K562 (cell line): ENCODE measurements around the gene CATSPER1. TPM values are rescaled to one million over a fixed set of nuclear protein-coding genes. Genes with fewer than 3 reads are reported as not detected.

ENCODE experiments used
- ATAC-seq: fragments of 200-7000 bp; cut with Tn5 transposase; 3 replicates; pipeline ENCODE4 v1.9.1; 2020; ENCODE audit warnings: moderate library complexity
- BruUV-seq: library from RNA; stranded (reverse); fragments of 400-500 nt; replicated peaks from 2 replicates; lab custom pipeline; 2021; lab: Mats Ljungman, UMichigan
- CTCF ChIA-PET: fragments of 300-600 bp; formaldehyde crosslinking; extraction: SDS; loops from one replicate; lab custom pipeline; 2021; ENCODE audit warnings: low intra/inter-chr PET ratio; lab: Yijun Ruan, JAX
- POLR2A ChIA-PET: fragments of 300-600, 350-650 bp; sonication (Branson Sonifier 250); formaldehyde crosslinking; extraction: SDS; loops from one replicate; lab custom pipeline; 2021; ENCODE audit warnings: antibody characterized with exemption, inconsistent platforms; lab: Yijun Ruan, JAX
- DNase-seq, 4 experiments: peaks; one replicate each; pipeline versions ENCODE4 v3.0.0 to v3.0.0-alpha.2; 2011 to 2018; ENCODE audit warnings: low spot score in 3 of 4, mixed read lengths in 3 of 4; ENCODE audit errors: extremely low read depth in 1 of 4
- FAIRE-seq: peaks from 2 replicates; lab custom pipeline; 2011; peaks lifted over from hg19 to GRCh38; lab: Jason Lieb, UNC
- H2AFZ ChIP-seq: 2 replicates; pipeline ENCODE4 v1.6.0; 2011; ENCODE audit warnings: low read depth, low read length, control low read depth, inconsistent platforms
- H3K27ac ChIP-seq: fragments of 200-600 bp; 3 replicates; pipeline ENCODE4 v1.8.0; 2011; ENCODE audit warnings: low read depth, mild to moderate bottlenecking, control low read depth, inconsistent platforms, low read length, moderate library complexity, mixed read lengths; ENCODE audit errors: extremely low read depth
- H3K27me3 ChIP-seq, 2 experiments: fragments of 300-600 bp in 1 of 2; 2 replicates in 1 of 2; 3 replicates in 1 of 2; pipeline versions ENCODE4 v1.6.0 to v1.8.0; 2011; ENCODE audit warnings: inconsistent platforms in 2 of 2, low read length in 2 of 2, mild to moderate bottlenecking in 1 of 2, mixed read lengths in 1 of 2, moderate library complexity in 1 of 2; ENCODE audit not compliant: control insufficient read depth in 2 of 2, insufficient read depth in 2 of 2
- H3K36me3 ChIP-seq: fragments of 300-600 bp; 3 replicates; pipeline ENCODE4 v1.8.0; 2011; ENCODE audit warnings: mild to moderate bottlenecking, low read length, inconsistent platforms; ENCODE audit not compliant: control insufficient read depth, insufficient read depth
- H3K4me1 ChIP-seq, 2 experiments: fragments of 200-600 bp in 1 of 2; replicated peaks in 1 of 2; 2 replicates in 1 of 2; 3 replicates in 1 of 2; pipeline versions ENCODE4 v1.5.1 to v1.8.0; 2011; ENCODE audit warnings: inconsistent platforms in 2 of 2, low read length in 2 of 2, mild to moderate bottlenecking in 1 of 2, mixed read lengths in 1 of 2, moderate library complexity in 1 of 2; ENCODE audit not compliant: control insufficient read depth in 2 of 2, insufficient read depth in 2 of 2
- H3K4me2 ChIP-seq: 2 replicates; pipeline ENCODE4 v1.6.1; 2011; ENCODE audit warnings: low read length, control low read depth, inconsistent platforms, mixed read lengths; ENCODE audit not compliant: insufficient read depth
- H3K4me3 ChIP-seq: fragments of 200-600 bp; sonication (generic), shearing (Covaris generic); 2 replicates; pipeline ENCODE4 v1.5.1; 2016; ENCODE audit warnings: control low read depth, inconsistent platforms
- H3K79me2 ChIP-seq: fragments of 200-600 bp; 3 replicates; pipeline ENCODE4 v1.8.0; 2011; ENCODE audit warnings: low read length, inconsistent platforms; ENCODE audit not compliant: control insufficient read depth, insufficient read depth
- H3K9ac ChIP-seq, 2 experiments: 2 replicates each; pipeline versions ENCODE4 v1.6.0 to v1.6.1; 2011; ENCODE audit warnings: low read depth in 2 of 2, low read length in 2 of 2, control low read depth in 1 of 2, inconsistent platforms in 1 of 2, mild to moderate bottlenecking in 1 of 2, mixed read lengths in 1 of 2; ENCODE audit not compliant: insufficient read depth in 1 of 2
- H3K9me1 ChIP-seq: one replicate; pipeline ENCODE4 v1.6.0; 2011; ENCODE audit warnings: inconsistent platforms, mild to moderate bottlenecking, low read length, moderate library complexity; ENCODE audit not compliant: control insufficient read depth, insufficient read depth
- H3K9me3 ChIP-seq: replicated peaks from 2 replicates; pipeline ENCODE4 v1.5.1; 2011; ENCODE audit warnings: low read depth, low read length, inconsistent platforms; ENCODE audit not compliant: control insufficient read depth, insufficient read depth
- H4K20me1 ChIP-seq: replicated peaks from 2 replicates; pipeline ENCODE4 v1.6.1; 2011; ENCODE audit warnings: low read length, inconsistent platforms, mixed read lengths; ENCODE audit not compliant: control insufficient read depth, insufficient read depth
- CLOCK ChIP-seq: fragments of 250-450 bp; sonication (Bioruptor Pico); IDR thresholded peaks from 2 replicates; pipeline ENCODE4 v1.4.0; 2020; ENCODE audit warnings: mild to moderate bottlenecking, moderate library complexity, borderline replicate concordance
- DDX20 ChIP-seq: fragments of 450-650 bp; IDR thresholded peaks from 2 replicates; pipeline ENCODE4 v1.6.1; 2016; ENCODE audit warnings: missing genetic modification characterization, low read depth, mild to moderate bottlenecking, missing compliant biosample characterization, moderate library complexity
- ESRRA ChIP-seq: fragments of 450-650 bp; IDR thresholded peaks from 2 replicates; pipeline ENCODE4 v1.6.1; 2014; ENCODE audit warnings: low read depth, mild to moderate bottlenecking, moderate library complexity, borderline replicate concordance
- GTF2F1 ChIP-seq: IDR thresholded peaks from 2 replicates; pipeline ENCODE4 v1.6.1; 2011; ENCODE audit warnings: low read depth, low read length, improper control_type of control experiment
- HBP1 ChIP-seq: fragments of 450-650 bp; formaldehyde crosslinking; IDR thresholded peaks from 2 replicates; pipeline ENCODE4 v1.4.0; 2022; ENCODE audit warnings: missing genetic modification characterization
- HNRNPH1 ChIP-seq: fragments of 200-400 bp; formaldehyde crosslinking; optimal IDR thresholded peaks from 2 replicates; pipeline ENCODE3; 2017; ENCODE audit warnings: low read depth, mild to moderate bottlenecking, low read length, moderate library complexity
- NR1H2 ChIP-seq: sonication (generic); formaldehyde crosslinking; IDR thresholded peaks from 2 replicates; pipeline ENCODE4 v1.4.0; 2020; ENCODE audit warnings: mild to moderate bottlenecking, missing genetic modification reagents
- PML ChIP-seq: IDR thresholded peaks from 2 replicates; pipeline ENCODE4 v1.6.1; 2012; ENCODE audit warnings: low read length, inconsistent platforms
- RBM34 ChIP-seq: fragments of 200-400 bp; formaldehyde crosslinking; IDR thresholded peaks from 2 replicates; pipeline ENCODE4 v1.6.1; 2018; ENCODE audit warnings: low read length, borderline replicate concordance; ENCODE audit not compliant: insufficient read depth
- SUPT5H ChIP-seq: fragments of 450-650 bp; IDR thresholded peaks from 2 replicates; pipeline ENCODE4 v1.6.1; 2016
- ZNF174 ChIP-seq: fragments of 250-450 bp; sonication (Bioruptor Pico); IDR thresholded peaks from 2 replicates; pipeline ENCODE4 v1.4.0; 2020; ENCODE audit warnings: mild to moderate bottlenecking
- ZNF586 ChIP-seq: fragments of 450-650 bp; formaldehyde crosslinking; conservative IDR thresholded peaks from 2 replicates; pipeline ENCODE4 v1.4.0; 2020; ENCODE audit warnings: mild to moderate bottlenecking, moderate library complexity
- ZNF655 ChIP-seq: fragments of 250-450 bp; sonication (Bioruptor Pico); IDR thresholded peaks from 2 replicates; pipeline ENCODE4 v1.5.0; 2021
- WGBS: fragments of 100-300 bp; shearing (Covaris generic); methylation state at CpG from one replicate; pipeline ENCODE4 v1.1.6; 2016; ENCODE audit warnings: low coverage, mixed read lengths; ENCODE audit not compliant: insufficient coverage; ENCODE audit errors: missing lambda C conversion rate; 5-methylcytosine and 5-hydroxymethylcytosine counted together
- in situ Hi-C: fragments of 300-500 bp; cut with MboI; formaldehyde crosslinking; loops from 4 replicates; pipeline ENCODE4 v1.15.0; 2018; ENCODE audit warnings: inconsistent platforms, mixed read lengths
- intact Hi-C: fragments of 100-400 bp; cut with micrococcal nuclease; formaldehyde crosslinking; loops from 2 replicates; pipeline ENCODE4 v1.14.2; 2022
- polyA plus RNA-seq, 8 experiments: library from polyadenylated mRNA; depleted of rRNA in 4 of 8; stranded (reverse) in 5 of 8; unstranded in 3 of 8; fragments of >200 nt; fragmentation: Nextera tagmentation in 2 of 8; fragmentation: Illumina TruSeq in 1 of 8; extraction: Ambion mirVana in 2 of 8; extraction: Trizol in 1 of 8; gene quantifications; 2 replicates each; pipeline versions ENCODE4 v1.2.1 to v1.2.3, GENCODE V29; 2011 to 2014; ENCODE audit warnings: inconsistent platforms in 1 of 8, missing spikeins in 1 of 8
- total RNA-seq, 7 experiments: library from RNA; depleted of rRNA in 6 of 7; stranded (reverse); fragments of >200 nt in 6 of 7; fragmentation: Illumina TruSeq in 2 of 7; extraction: Trizol in 2 of 7; gene quantifications; 2 replicates each; pipeline versions ENCODE4 v1.2.1 to v1.2.3, GENCODE V29; 2011 to 2021; ENCODE audit warnings: low replicate concordance in 1 of 7

Gene CATSPER1
- total and polyA plus RNA-seq, 9 of the 15 experiments (the other 6 are each of a cell fraction or from before 2014, with no cell fraction given) = 0.21 to 3.3 (median 0.76) TPM

DNA sequence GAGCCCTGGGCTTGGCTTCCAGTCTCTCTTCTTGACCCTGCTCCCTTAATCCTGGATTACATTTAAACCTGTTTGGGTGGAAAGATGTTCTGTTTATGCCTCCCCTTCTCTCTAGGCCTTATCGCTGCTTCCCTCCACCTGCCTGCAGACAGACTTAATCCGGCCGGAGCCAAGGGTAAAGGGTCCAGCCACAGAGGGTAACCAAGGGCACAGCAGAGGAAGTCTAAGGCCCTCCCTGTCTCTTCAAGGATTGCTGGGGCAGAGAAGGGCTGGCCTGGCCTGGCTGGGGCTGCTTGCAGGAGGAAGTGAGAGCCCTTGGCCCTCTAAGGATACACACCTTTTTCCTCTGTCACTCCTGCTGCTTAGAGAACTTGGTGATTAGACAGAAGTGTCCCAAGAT, 20.6 kb upstream of the CATSPER1 start:
- POLR2A ChIA-PET = no interaction called here
- H3K9ac ChIP-seq = no peak overlapping the region

More for the DNA sequence above, 20.6 kb upstream of the CATSPER1 start:
- Histone ChIP-seq H3K9me3 (no peaks in the 10 kb centered on the region), H3K4me1 (peaks cover 11 to 23% of the 10 kb centered on the region in 2 experiments), H3K4me3 (no peak overlapping the region), H4K20me1 (no peaks in the 10 kb centered on the region), H2AFZ (no peak overlapping the region), H3K27me3 (no peaks in the 10 kb centered on the region), H3K27ac (no peak overlapping the region), H3K79me2 (peaks cover 4% of the 10 kb centered on the region; the same call in 2 of the 3 replicates), H3K9me1 (no peaks in the 10 kb centered on the region), H3K4me2 (no peak overlapping the region), H3K36me3 (no peaks in the 10 kb centered on the region)
- intact Hi-C loops (no loop called here), in situ Hi-C loops (no loop called here)
- ATAC-seq (no peak), DNase-seq (no peak), FAIRE-seq (no peak)
- 25% methylated on average over 3 of the region's 3 CpGs for WGBS
- CTCF ChIA-PET = no interaction called here
- TF ChIP-seq ZNF586 (CRISPR knock-in tag) (no peak), RBM34 (no peak), CLOCK (CRISPR knock-in tag) (no peak), DDX20 (tag) (no peak), ZNF655 (CRISPR knock-in tag) (no peak), PML (no peak), ESRRA (no peak), ZNF174 (no peak), NR1H2 (CRISPR knock-in tag) (no peak), HNRNPH1 (no peak), GTF2F1 (no peak), HBP1 (CRISPR knock-in tag) (no peak), SUPT5H (no peak)
- BruUV-seq = no TSS peak
